ENCODE measurements around the gene SCFD2.

DNA sequence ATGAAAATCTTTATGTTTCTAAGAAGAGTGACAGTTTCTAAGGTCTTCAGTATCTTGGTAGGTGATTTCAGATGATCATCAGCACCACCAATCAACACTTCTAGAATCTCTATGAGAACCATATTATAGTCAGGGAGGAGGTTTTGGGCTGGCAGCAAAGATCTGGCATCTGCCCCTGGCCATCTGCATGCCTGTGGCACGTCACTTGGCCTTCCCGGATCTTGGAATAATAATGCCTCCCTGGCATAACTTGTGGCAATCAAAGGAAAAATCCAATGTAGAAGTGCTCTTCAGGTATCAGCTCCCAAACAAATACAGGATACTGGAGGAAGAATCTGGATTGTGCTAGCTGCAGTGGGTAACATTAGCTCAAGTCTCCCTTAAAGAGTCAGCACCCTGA is 446.4 kb downstream of the SCFD2 start:
- no peak for TF ChIP-seq EZH2phosphoT487 (IDR thresholded peaks at IDR 0.05; ENCODE audit: borderline replicate concordance, low read length)
- TF ChIP-seq CTCF (conservative IDR thresholded peaks at IDR 0.05; ENCODE audit: low read depth, low read length), result no peak

Data from PC-3 (cell line).